ENCODE results near the gene ANKRD24.
A peak's percentile ranks its signal among the peaks of the same experiment; 100 is the strongest.

- TF ChIP-seq CTCF (IDR thresholded peaks at IDR 0.05; ENCODE audit: poor library complexity) (peak; percentile 65), EZH2phosphoT487 (IDR thresholded peaks at IDR 0.05; ENCODE audit: low read depth, severe bottlenecking, unreplicated experiment) (no peak), EZH2 (IDR thresholded peaks at IDR 0.05; ENCODE audit: borderline replicate concordance) (no peak)
Observed at GRCh38 chr19:4140237-4140711, 42.2 kb upstream of the ANKRD24 start.

Data from hepatocyte (in vitro differentiated cells).